Activated CD8-positive, alpha-beta memory T cell treated with anti-CD3 and anti-CD28 coated beads for 48 hours (primary cell): ENCODE data around the gene H2AZ2.
"Not testable (repeated sequence)": the region's sequence is repeated elsewhere in the genome, so short reads cannot be mapped to it uniquely, and the experiment has no call there.

Experiments used
- DNase-seq, 3 experiments: peaks; one replicate each; pipeline ENCODE4 v3.0.0-alpha.2; 2020; ENCODE audit warnings: low read depth in 2 of 3, low spot score in 2 of 3

Gene H2AZ2

GRCh38 chr7:44847920-44848634 is at the start of gene H2AZ2:
H2AZ2 (minus strand) TSS chr7:44848087; CDS start chr7:44847971, 116 bp downstream.
- DNase-seq = peak; percentile 98 to 99 (median 99)

DNA sequence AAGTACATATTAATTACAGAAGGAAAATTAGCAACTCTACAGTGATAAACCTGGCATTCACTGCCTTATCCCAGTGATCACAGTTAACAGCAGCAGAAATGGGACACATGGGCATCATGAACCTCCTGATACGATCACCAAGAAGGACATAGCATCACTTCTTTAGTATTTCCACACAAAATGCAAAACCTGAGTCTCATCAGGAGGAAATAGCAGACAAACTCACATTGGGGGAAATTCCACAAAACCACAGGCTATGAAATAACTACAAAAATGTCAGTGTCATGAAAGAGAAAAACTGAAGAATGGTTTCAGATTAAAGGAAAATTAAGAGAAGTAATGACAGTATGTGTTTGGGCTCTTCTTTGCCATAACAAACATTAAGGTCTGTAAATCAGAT is 49.4 kb upstream of the H2AZ2 start:
- DNase-seq = no peak

GRCh38 chr7:44894888-44895580 is 47.1 kb upstream of the H2AZ2 start:
- no peak for DNase-seq

DNA sequence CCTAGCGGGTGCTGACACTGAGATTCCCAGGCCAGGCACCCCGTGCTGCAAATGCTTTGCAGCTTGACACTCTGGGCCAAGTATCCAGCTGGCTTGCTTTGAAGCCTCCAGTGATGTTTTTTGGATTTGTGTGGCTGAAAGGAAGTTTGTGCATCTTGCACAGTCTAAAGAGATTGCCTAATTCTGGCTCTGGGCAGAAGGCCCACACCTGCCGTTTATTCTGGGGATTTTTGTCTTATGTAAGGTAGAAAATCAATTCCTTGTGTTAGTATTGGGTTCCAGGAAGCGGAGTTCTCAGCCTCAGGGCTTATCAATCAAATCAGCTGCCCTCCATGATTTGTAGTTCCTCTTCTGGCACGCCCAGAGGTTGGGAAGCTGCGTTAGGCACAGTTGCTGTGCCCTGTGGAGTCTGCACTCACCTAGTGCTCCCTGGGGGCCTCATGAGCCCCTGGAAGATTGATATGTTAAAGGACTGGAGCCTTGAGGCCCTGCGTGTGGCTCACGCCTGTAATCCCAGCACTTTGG is 45.9 kb upstream of the H2AZ2 start:
- no peak for DNase-seq

DNA sequence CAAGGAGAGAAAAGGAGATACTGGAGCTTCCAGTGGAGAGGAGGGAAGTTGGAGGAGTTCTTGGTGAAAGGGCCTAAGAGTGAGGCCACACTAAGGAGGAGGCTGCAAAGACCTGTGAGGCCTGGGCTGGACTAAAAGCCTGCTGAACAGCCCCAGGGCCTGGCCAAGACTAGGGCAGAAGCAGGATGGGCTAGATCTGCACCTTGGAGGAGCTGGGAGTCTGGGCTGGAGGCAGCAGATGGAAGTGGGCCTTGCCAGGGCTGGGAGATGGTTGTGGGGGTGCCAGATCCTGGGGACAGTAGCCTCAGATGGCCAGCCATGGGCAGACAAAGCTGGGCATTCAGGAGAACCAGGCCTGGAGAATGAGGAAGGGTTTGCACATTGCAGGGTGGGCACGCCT is 43.9 kb upstream of the H2AZ2 start:
- no peak for DNase-seq

DNA sequence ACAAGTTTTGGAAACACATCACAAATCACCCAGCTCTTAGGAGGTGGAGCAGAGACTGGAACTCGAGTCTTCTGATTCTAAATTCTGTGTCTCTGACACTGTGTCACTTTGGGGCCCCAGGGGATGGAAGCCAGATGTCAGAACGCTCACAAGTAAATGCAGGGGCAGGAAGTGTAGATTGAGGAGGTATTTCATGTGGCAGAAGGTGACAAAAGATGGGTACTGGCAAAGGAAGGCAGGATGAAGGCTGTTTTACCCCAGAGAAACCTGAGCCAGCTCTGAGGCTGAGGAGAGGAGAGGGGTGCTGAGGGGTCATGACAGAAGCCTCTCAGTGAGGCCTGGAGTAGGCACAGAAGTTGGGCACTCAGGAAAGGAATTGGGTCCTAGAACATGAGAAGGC is 43.5 kb upstream of the H2AZ2 start:
- no peak for DNase-seq

DNA sequence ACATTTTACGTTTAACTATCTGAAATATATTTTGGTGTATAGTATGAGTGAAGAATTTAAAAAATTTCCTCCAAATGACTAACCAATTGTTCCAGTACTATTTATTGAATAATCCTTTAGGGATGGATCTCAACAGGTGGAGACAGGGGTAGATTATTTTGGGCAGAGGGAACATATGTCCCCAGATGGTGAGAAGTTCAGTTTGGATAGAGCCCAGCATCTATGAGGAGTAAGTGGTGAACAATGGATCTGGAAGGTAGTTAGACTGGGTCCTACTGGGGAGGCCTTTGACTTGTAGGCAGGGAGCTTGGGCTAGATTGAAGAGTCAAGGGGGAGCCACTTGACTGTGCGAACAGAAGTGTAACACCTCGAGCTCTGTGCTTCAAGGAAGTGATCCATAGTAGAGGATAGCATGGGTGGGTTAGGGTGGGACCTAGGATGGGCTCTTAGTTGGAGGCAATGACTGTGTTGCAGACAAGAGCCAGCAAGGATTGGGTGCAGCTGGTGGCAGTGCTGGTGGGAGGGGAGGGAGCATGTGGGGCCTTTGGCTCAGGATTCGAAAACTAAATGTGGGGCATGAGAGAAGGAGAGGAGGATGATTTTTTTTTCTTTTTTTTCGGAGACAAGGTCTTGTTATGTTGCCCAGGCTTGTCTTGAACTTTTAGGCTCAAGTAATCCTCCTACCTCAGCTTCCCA is 41.3 kb upstream of the H2AZ2 start:
- DNase-seq = no peak

DNA sequence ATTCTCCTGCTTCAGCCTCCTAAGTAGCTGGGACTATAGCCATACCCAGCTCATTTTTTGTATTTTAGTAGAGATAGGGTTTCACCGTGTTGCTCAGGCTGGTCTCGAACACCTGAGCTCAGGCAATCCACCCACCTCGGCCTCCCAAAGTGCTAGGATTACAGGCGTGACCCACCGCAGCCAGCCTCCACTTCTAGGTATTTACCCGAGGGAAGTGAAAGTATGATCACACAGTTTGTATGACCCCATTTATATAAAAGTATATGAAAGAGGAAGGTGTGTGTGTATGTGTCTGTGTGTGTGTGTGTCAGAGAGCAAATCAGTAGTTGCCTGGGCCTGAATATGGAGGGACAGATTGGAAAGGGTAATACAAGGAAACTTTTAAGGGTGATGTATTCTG is 39.4 kb upstream of the H2AZ2 start:
- DNase-seq = no peak

GRCh38 chr7:44885394-44886317 is 37.8 kb upstream of the H2AZ2 start, which contains the start of gene PURB:
PURB (minus strand) TSS chr7:44885530; CDS start chr7:44885348, 182 bp downstream.
- peak; percentile 94 to 98 (median 97) for DNase-seq

- peak; percentile 18 to 31 (median 24) for DNase-seq
Observed at GRCh38 chr7:44884621-44885393, 36.9 kb upstream of the H2AZ2 start.

DNA sequence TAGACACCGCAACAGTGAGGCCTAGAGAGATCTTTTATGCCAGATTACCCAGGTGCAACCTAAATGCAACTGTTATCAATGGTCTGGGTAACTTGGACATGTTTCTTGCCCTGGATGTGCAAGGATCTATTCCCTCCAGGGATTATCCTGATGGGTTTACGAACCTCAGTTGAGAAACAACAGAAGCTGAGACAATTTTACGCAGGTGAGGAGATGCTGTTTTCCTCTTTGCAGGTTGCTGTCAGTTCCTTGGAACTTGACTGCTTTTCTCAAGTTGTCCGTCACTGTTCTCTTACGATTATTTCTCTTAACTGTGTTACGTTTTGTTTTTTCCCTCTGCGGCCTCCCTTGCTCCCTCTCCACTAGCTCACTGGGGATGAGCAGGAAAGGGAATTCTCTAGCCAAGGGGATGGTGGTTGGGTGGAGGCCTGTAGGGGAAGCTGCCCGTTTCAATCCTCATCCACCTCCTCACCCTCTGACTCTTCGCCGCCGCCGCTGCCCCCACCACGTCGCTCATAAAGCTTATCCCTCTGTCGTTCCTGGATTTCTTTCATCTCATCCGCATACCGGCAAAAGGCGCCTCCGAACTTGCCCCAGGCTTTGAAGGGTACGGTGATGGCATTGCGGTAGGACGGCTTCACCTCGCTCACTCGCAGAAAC is 36.2 kb upstream of the H2AZ2 start:
- no peak for DNase-seq

GRCh38 chr7:44882899-44883298 is 35.0 kb upstream of the H2AZ2 start:
- DNase-seq = no peak

DNA sequence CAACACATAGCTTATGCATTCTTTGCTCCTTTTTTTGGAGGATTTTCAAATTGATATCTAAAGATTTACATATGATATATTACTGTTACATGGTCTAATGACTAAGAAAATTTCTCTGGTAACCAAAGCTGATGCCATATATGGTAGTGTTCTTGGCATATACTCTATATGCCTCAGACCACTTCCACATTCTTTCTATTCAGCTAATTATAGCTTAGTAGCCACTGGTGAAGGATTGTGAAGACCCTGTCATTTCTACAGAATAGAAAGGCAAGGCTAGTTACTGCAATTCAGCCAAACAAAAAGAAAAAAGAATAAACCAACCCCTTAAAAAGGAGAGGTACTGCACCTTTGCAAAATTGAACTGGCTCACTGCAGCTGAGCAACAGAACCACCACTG is 33.7 kb upstream of the H2AZ2 start:
- DNase-seq = no peak

GRCh38 chr7:44881066-44881600 is 33.2 kb upstream of the H2AZ2 start:
- no peak for DNase-seq

- DNase-seq = no peak
Observed at GRCh38 chr7:44880317-44881018, 32.6 kb upstream of the H2AZ2 start.

DNA sequence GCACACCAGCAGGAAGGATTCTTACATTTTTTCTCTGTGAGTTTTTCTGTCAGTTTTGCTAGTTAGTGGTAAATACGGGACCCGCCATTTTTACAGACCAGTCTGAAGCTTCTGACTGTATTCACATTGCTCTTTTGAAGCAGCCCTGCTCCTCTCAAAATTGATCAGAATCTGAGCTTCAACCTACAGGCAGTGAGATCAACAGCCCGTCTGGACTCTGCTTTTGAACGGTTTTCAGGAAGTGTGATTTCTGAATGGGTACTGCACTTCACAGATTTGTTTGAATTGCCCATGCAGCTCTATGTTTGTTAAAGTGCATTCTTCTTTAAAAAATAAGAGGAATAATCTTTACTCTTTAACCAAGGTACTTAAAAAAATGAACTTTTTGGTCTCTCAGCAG is 28.5 kb upstream of the H2AZ2 start:
- no peak for DNase-seq

DNA sequence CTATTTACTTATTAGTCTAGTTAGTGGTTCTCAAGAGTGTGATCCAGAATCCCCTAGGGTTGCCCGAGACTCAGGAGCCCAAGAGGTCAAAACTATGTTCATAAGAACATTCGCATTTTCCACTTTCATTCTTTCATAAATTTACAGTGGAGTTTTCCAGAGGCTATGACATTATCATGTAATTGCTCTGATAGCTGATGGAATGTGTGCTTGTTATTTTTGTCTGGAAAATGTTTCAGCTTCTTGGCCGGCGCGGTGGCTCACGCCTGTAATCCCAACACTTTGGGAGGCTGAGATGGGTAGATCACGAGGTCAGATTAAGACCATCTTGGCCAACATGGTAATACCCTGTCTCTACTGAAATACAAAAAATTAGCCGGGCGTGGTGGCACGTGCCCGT is 27.4 kb upstream of the H2AZ2 start:
- no peak for DNase-seq

GRCh38 chr7:44872787-44873186 is 24.9 kb upstream of the H2AZ2 start:
- no peak for DNase-seq

DNA sequence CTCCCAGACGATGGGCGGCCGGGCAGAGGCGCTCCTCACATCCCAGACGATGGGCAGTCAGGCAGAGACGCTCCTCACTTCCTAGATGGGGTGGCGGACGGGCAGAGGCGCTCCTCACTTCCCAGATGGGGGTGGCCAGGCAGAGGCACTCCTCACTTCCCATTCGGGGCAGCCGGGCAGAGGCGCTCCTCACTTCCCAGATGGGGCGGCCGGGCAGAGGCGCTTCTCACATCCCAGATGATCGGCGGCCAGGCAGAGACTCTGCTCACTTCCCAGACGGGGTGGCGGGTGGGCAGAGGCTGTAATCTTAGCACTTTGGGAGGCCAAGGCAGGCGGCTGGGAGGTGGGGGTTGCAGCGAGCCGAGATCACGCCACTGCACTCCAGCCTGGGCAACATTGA is 24.0 kb upstream of the H2AZ2 start:
- DNase-seq = not testable (repeated sequence)
